AG09309 (cell line): Measurements from ENCODE around the gene TTBK2.
A peak's percentile ranks its signal among the peaks of the same experiment; 100 is the strongest.

ENCODE experiments used
- DNase-seq: peaks from one replicate; pipeline ENCODE4 v3.0.0-alpha.2; 2010; ENCODE audit warnings: low read depth
- H3K4me3 ChIP-seq: 2 replicates; pipeline ENCODE4 v1.5.1; 2011; ENCODE audit warnings: mild to moderate bottlenecking, low read depth, low read length, moderate library complexity; ENCODE audit not compliant: control insufficient read depth
- TF ChIP-seq, protein P1 (sequence below): IDR thresholded peaks from 2 replicates; pipeline ENCODE4 v1.5.1; 2011; ENCODE audit warnings: mild to moderate bottlenecking, low read depth, low read length, inconsistent platforms; ENCODE audit not compliant: insufficient read depth, control insufficient read depth; ENCODE audit errors: missing control alignments

TTBK2 gene

DNA sequence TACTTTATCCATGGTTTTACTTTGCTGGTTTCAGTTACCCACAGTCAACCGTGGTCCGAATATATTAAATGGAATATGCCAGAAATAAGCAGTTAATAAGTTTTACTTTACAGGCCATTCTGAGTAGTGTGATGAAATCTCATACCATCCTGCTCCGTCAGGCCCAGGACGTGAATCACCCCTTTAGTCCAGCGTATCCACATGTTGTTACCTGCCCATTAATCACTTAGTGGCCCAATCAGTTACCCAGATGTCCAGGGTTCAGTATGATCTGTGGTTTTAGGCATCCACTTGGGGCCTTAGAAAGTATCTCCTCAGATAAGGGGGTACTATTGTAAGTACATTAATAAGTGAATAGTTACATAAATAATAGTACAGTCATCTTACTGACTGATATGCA lies 88.0 kb downstream of the TTBK2 start:
- DNase-seq: peak; percentile 57
- H3K4me3 ChIP-seq: no peak overlapping the region
- TF ChIP-seq, protein P1, sequence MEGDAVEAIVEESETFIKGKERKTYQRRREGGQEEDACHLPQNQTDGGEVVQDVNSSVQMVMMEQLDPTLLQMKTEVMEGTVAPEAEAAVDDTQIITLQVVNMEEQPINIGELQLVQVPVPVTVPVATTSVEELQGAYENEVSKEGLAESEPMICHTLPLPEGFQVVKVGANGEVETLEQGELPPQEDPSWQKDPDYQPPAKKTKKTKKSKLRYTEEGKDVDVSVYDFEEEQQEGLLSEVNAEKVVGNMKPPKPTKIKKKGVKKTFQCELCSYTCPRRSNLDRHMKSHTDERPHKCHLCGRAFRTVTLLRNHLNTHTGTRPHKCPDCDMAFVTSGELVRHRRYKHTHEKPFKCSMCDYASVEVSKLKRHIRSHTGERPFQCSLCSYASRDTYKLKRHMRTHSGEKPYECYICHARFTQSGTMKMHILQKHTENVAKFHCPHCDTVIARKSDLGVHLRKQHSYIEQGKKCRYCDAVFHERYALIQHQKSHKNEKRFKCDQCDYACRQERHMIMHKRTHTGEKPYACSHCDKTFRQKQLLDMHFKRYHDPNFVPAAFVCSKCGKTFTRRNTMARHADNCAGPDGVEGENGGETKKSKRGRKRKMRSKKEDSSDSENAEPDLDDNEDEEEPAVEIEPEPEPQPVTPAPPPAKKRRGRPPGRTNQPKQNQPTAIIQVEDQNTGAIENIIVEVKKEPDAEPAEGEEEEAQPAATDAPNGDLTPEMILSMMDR: no peak

DNA sequence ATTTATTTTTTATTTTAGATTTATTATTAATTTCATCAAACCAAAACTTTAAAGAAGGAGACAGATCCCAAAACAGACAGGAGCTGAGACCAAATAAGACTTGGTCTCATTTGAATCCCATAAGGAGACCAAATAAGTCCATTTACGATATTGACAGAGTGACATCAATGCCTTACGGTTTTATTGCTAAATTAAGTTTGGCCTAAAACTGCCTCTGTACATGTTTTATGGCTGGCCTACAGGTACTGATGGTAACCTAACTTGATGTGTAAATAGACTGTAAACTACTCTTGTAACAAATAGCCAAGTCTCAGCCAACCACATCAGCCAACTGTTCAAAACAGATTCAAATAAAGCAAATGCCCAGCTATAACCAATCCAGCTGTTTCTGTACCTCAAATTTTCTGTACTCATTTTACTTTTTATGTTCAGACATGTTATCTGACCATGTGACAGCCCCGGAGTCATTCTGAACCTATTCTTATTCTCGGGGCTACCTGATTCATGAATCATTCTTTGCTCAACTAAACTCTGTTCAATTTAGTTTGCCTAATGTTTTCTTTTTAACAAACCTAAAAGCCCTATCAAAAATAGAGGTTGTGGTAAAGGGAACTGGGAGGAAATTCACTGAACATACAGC lies 94.2 kb downstream of the TTBK2 start:
- no peak for DNase-seq
- TF ChIP-seq, protein P1: no peak
- H3K4me3 ChIP-seq: no peak overlapping the region

DNA sequence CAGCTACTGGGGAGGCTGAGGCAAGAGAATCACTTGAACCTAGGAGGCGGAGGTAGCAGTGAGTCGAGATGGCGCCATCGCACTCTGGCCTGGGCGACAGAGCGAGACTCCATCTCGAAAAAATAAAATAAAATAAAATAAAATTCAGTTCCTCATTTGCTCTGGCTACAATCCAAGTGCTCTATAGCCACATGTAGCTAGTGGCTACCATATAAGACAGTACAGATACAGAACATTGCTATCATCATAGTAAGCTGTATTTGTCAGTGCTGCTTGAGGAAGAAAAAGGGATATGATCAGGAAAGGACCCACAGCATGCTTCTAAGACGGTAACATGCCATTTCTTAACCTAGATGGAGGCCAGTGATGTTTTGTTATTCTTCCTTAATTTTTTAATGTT lies 95.0 kb downstream of the TTBK2 start:
- H3K4me3 ChIP-seq: no peak overlapping the region
- no peak for DNase-seq
- TF ChIP-seq, protein P1: no peak

DNA sequence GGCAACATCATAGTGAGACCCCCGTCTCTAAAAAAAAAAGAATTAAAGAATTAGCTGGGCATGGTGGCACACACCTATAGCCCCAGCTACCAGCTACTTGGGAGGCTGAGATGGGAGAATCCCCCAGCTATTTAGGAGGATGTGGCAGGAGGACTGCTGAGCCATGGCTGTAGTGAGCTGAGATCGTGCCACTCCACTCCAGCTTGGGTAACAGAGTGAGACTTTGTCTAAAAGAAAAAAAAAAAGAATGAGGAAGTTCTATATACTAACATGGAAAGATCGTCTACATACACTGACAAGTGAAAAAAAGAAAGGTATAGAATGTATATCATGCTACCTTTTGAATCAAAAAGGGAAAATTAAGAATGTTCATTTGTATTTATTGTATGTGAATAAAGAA lies 99.8 kb downstream of the TTBK2 start:
- no peak for DNase-seq
- no peak overlapping the region for H3K4me3 ChIP-seq
- TF ChIP-seq, protein P1: no peak

DNA sequence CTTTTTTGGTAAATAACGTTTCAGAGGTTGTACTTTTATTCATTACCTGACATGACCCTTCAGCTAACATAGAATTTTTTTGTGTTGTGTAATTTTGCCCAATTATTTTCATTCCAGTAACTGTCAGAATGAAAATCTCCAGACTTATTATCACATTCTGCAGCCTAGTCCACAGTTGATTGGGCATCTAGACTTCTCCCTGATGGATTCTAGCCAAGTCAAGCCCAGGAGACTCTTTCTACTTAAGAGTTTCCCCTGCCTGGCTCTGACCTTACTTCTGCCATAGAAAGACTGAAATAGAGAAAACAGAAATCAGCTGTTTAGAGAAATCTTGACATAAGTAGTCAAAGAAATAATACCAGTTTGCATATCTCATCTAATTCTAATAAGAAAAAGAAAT lies 100.8 kb downstream of the TTBK2 start:
- TF ChIP-seq, protein P1: no peak
- no peak for DNase-seq
- H3K4me3 ChIP-seq: no peak overlapping the region

DNA sequence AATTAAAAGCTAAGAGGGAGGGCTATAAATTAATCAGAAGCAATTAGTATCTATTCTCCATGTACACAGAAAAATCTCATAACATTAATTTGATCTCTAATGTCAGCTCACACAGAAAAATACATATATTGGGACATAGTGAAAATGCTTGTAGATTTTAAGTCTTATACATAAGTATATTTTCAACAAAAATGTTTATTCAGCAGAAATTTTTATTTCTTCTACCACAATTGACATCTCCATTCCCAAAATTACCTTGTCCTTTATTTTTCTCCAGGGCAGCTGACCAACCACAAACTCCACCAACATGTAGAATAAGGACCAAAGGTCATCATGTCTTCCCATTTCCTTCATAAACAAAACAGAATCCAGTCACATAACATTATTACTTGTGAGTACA lies 109.1 kb downstream of the TTBK2 start:
- H3K4me3 ChIP-seq: no peak overlapping the region
- DNase-seq: no peak
- TF ChIP-seq, protein P1: no peak
